Ramos (cell line): ENCODE measurements around the gene SCN5A.

ENCODE experiments used
- in situ Hi-C: fragments of 300-500 bp; cut with MboI; formaldehyde crosslinking; loops from one replicate; pipeline ENCODE4 v1.14.3; 2022; ENCODE audit warnings: low sequenced_read_pairs; ENCODE audit not compliant: unreplicated experiment

The SCN5A gene

GRCh38 chr3:38648024-38648658, 1.3 kb downstream of the SCN5A start:
- in situ Hi-C loops: loop anchor here (10.0 kb wide), 1 partner anchor 123 kb away; no protein-coding TSS in a partner anchor

DNA sequence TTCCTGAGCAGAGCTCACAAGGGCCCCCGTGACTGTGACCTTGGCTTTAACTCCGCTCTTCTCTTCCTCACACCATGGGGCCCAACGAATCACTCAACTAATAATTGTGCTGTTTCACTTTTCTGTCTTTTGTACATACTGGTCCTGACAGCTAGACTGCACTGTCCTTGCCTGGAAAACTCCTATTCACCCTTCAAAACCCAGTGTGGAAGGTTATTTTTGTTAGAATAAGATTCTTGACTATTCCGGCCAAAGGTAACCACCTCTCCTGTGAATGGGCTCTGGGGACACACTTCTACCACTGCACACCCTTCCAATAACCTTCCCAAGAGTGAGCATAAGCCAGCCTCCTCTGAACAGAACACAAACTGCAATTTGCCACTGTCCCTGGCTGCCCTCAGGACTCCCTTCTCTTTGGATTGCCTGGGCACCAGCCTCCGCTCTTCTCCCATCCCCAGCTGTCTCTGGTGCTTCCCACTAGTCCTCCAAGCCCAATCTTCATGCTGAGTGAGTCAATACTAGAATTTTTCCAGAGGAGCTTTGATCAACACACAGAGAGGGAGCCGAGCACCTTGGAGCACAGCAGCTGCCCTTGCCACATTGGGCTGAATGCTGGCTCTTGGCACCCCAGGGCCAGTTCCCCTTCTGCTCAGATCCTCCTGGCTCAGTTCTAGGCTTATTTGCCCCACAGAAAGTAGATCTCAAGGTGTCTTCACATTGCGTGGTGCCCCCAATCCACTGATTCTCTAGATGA, 2.1 kb downstream of the SCN5A start:
- in situ Hi-C loops: loop anchor here (10.0 kb wide), 1 partner anchor 123 kb away; no protein-coding TSS in a partner anchor

DNA sequence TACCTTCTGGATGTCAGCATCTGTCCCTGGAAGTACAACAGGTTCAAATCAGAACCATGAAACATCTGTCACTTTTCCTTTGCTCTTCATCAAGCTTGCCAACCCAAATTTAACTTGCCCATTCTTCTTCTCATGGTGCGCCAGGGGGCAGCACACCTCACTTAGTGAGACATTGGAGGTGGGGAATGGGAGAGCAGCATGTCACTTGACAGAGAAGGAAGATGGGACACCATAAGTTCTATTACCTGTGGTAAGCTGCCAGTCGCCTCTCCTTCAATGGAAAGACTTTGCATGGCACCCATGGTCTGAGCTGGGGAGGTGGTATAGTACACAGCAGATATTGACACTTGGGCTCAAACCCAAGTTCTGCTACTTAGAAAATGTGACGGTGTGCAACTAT, 2.9 kb downstream of the SCN5A start:
- in situ Hi-C loops: loop anchor here (10.0 kb wide), 1 partner anchor 122 kb away; no protein-coding TSS in a partner anchor

GRCh38 chr3:38646062-38646461, 3.4 kb downstream of the SCN5A start:
- in situ Hi-C loops: loop anchor here (10.0 kb wide), 1 partner anchor 121 kb away; no protein-coding TSS in a partner anchor

GRCh38 chr3:38645601-38646000, 3.9 kb downstream of the SCN5A start:
- in situ Hi-C loops: loop anchor here (10.0 kb wide), 1 partner anchor 121 kb away; no protein-coding TSS in a partner anchor

DNA sequence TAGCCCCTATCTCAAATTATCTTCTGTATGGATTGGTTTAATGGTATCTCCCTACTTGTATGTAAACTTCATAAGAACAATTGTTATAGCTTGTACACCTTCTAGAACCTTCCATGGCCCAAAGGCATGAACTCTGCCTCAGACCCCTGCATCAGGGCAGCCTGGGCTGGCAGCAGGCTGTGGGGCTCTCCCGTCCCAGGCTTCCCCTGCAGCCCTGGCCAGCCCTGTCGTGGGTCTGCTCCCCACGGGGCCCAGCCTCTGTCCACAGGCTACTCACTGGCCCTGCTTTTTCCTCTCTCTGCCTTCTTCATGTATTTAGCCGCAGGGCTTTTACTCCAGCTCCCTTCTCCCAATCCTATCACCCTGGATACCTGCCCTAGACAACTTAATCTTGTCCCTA, 4.4 kb downstream of the SCN5A start:
- in situ Hi-C loops: loop anchor here (10.0 kb wide), 1 partner anchor 120 kb away; no protein-coding TSS in a partner anchor

DNA sequence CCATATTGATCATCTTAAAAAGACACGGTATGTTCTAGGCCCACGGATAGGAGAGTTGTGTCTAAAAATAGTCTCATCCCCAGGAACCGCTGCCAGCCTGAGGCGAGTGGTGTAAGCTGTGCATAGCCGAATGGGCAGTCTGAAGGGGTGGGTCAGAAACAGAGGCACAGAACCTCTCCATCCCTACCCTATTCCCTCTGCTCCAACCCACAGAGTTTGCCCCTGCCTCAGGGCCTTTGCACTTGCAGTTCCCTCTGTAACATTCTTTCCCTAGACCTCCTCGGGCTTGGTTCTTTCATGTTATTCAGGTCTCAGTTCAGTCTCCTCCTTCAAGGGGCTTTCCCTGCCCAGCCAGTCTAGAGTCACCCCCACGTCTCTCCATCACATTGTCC, 4.8 kb downstream of the SCN5A start:
- in situ Hi-C loops: loop anchor here (10.0 kb wide), 1 partner anchor 120 kb away; no protein-coding TSS in a partner anchor

DNA sequence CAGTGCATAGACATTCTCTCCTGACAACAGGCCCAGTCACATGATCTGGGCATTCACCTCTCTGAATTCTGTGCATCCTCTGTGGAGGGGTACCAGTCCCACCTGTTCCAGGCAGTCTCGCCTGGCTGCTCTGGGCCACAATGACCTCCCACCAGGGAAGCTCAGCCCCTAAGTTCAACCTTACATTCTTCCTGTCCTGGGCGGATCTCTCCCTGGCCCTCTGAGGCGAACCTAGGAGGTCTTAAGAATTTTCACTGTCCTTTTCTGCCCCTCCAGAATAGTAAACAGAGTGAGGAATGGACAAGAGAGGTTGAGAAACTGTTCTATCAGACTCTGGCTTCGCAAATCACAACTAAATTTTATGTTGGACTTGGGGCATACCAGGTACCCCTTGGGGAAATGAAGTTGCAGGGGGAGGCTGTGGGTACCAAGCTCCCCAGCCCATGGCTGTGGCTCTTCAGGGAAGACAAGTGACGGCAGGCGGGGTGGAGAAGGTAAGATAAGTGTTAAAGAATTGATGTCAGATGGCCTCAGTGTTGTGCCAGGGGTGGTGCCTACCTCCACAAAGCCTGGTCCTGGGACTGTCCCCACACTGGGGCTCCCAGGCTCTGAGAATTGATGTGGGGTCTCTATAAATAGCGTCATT, 5.3 kb downstream of the SCN5A start:
- in situ Hi-C loops: loop anchor here (10.0 kb wide), 1 partner anchor 119 kb away; no protein-coding TSS in a partner anchor

DNA sequence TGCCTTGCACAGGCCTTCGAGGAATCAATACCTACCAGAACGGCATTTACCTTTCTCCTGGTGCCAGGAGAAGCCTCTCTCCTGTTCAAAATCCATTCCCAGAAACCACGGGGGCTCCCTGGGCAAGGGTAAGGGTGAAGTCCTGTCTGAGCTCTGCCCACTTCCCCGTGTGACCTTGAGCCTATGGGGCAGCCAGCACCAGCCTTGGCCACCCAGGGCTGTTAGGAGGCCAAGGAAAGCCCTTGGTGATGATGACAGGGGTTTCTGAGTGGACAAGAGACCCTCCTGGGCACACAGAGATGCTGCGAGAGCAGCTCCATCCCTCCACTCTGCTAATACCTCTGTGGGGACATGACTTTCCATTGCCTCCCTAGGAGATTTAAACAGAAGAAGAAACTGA, 5.9 kb downstream of the SCN5A start:
- in situ Hi-C loops: loop anchor here (10.0 kb wide), 1 partner anchor 119 kb away; no protein-coding TSS in a partner anchor

DNA sequence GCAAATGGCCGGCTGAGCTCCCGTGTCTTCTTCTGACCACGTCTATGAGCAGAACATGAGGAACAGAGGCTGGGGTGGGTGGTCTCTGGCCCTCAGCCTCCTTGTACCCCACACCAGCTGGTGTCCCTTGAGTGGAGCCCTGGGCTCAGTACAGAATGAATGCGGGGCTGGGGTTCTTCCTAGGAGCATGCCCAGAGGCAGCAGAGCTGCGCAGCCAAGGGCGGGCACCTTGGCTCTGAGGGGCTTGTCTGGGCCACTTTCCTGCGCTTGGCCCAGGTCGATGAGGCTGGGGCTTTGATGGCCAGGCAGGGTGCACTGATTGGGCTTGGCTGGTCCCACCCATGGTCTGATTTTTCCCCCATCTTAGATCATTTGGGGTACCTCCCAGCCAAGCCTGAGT, 6.4 kb downstream of the SCN5A start:
- in situ Hi-C loops: loop anchor here (10.0 kb wide), 1 partner anchor 118 kb away; no protein-coding TSS in a partner anchor

DNA sequence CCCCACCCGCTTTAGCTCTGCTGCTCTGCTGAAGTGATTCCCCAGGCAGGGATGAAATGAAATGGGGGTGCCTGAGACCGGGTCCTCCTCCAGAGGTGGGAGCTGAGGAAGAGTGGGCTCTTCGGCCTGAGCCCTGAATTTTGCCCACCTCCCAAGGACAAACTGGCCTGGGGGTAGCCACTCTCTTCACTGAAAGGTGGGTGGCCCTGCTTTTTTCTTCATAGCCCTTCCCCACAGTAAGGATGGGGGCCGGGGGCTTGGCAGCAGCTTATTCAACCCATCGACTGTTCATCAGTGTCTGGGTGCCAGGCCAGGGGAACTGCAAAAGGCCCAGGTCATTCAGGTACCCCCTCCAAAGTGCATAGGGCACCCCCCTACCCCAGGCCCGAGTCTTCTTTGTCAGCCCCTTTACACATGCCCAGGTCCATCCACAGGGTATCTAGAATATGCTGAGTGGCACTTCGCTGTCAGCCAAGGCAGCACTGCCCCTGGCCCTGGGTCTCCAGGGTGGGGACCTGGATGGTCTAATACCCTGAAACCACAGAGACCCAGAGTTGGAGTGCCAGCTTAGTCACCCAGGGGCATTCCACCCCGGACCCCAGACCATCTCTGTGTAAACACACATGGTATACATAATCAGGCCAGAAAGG, 7.9 kb downstream of the SCN5A start:
- in situ Hi-C loops: loop anchor here (10.0 kb wide), 1 partner anchor 117 kb away; no protein-coding TSS in a partner anchor

- in situ Hi-C loops: loop anchor here (10.0 kb wide), 1 partner anchor 116 kb away; no protein-coding TSS in a partner anchor
Measured at GRCh38 chr3:38640661-38641452, 8.6 kb downstream of the SCN5A start.

DNA sequence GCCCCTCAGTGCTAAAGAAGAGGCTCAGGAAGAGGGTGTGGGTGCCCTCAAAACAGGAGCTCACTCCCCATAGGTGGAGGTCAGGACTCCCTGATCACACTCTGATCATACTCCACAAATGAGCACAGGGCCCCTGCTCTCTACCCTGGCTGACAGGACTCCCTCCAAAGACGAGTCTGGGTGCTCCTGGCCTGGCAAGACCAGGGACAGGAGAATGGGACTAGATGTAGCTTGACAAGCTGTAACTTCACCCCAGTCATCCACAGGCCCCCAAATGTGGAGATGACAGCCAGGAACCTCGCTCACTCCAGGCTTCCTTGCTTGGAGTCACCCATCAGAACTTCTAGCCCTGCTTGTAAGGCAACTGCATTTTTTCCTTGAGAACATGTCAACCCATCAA, 11.1 kb downstream of the SCN5A start:
- in situ Hi-C loops: no loop called here

DNA sequence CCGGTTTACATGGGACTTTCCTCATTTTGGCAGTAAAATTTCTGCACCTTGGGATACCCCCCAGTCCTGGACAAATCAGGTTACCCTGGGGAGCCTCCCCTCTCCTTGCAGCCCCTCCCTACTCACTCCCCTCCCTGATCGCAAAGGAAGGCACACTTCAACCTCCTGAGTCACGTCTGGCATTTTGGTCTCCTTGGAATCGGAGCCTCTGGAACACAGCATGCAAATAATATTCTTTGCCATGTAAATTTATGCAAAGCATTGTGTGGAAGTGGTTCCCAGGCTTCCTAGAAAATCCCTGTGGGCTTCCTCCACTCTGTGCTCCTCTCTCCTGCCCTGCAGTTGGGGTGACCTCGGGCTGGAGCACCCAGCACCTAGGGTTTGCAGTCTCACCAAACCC, 11.6 kb downstream of the SCN5A start:
- in situ Hi-C loops: no loop called here

DNA sequence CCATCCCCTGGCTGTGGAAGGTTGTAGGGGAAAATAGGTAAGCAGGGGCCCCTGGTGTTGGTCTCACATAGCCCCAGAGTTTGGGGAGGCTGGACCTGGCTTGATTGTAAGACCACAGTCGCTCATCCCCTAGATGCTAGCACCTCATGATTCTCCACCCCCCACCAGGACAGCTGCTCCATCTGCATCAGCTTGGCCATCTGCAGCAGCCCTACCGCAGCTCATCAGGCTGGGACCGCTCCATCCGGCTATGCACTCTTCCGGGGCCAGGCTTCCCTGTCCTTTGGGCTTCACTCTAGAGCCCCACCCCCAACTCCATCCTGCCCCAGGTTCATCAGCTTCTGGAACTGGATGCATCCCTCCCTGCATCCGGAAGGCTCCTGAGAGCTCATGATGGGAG, 12.6 kb downstream of the SCN5A start:
- in situ Hi-C loops: no loop called here

- in situ Hi-C loops: no loop called here
Measured at GRCh38 chr3:38636464-38636863, 13.0 kb downstream of the SCN5A start.

DNA sequence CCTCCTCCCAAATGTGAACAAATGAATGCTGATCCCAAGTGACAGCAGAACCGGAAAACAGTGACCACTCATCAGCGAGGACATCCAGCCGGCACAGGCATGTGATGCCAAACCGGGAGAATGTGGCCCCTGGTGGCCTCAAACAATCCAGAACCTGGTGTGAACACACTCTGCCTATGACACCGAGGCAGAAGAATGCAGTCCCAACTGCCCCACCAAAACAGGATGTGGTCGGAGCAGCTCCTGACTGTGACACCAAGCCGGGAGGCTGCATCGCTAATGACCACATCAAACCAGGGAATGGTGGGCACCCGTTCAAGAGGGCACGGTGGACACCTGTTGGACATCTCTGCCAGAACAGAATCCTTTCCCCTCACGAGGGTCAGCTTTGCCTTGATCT, 15.4 kb downstream of the SCN5A start:
- in situ Hi-C loops: no loop called here

- in situ Hi-C loops: no loop called here
Measured at GRCh38 chr3:38632989-38633388, 16.5 kb downstream of the SCN5A start.

- in situ Hi-C loops: no loop called here
Measured at GRCh38 chr3:38630606-38631005, 18.9 kb downstream of the SCN5A start.
